HepG2 (cell line): ENCODE measurements around the gene FBXL7. TPM values are rescaled to one million over a fixed set of nuclear protein-coding genes. Genes with fewer than 3 reads are reported as not detected.

Experiments used
- ATAC-seq: fragments of 200-7000 bp; cut with Tn5 transposase; 3 replicates; pipeline ENCODE4 v1.9.1; 2020; ENCODE audit warnings: mild to moderate bottlenecking, moderate library complexity
- BruUV-seq: library from RNA; stranded (reverse); fragments of 400-500 nt; replicated peaks from 2 replicates; lab custom pipeline; 2021; lab: Mats Ljungman, UMichigan
- CTCF ChIA-PET: fragments of 300-600 bp; formaldehyde crosslinking; extraction: SDS; loops from one replicate; lab custom pipeline; 2021; ENCODE audit warnings: low total read pairs, inconsistent platforms, low intra/inter-chr PET ratio; lab: Yijun Ruan, JAX
- POLR2A ChIA-PET: fragments of 350-600 bp; sonication (Branson Sonifier 250); formaldehyde crosslinking; loops from one replicate; lab custom pipeline; 2020; ENCODE audit warnings: antibody characterized with exemption, inconsistent platforms; lab: Yijun Ruan, JAX
- DNase-seq: peaks from one replicate; pipeline ENCODE4 v3.0.0-alpha.2; 2015; ENCODE audit warnings: low spot score
- FAIRE-seq: peaks from 3 replicates; lab custom pipeline; 2011; peaks lifted over from hg19 to GRCh38; lab: Jason Lieb, UNC
- H2AFZ ChIP-seq: one replicate; pipeline ENCODE4 v1.6.1; 2011; ENCODE audit warnings: low read length, inconsistent platforms
- H3K27ac ChIP-seq: fragments of 300-600 bp; 3 replicates; pipeline ENCODE4 v1.8.0; 2011; ENCODE audit warnings: mixed run types, mild to moderate bottlenecking, mixed read lengths, low read length, inconsistent platforms; ENCODE audit not compliant: insufficient read depth; ENCODE audit errors: extremely low read length
- H3K27me3 ChIP-seq, 2 experiments: fragments of 200-600 bp in 1 of 2; 2 replicates in 1 of 2; 3 replicates in 1 of 2; pipeline versions ENCODE4 v1.6.0 to v1.8.0; 2011; ENCODE audit warnings: low read length in 2 of 2, mild to moderate bottlenecking in 2 of 2, moderate library complexity in 2 of 2, inconsistent platforms in 1 of 2; ENCODE audit not compliant: insufficient read depth in 2 of 2, control insufficient read depth in 1 of 2
- H3K36me3 ChIP-seq, 2 experiments: fragments of 200-600 bp in 1 of 2; replicated peaks in 1 of 2; 2 replicates in 1 of 2; 3 replicates in 1 of 2; pipeline versions ENCODE4 v1.5.1 to v1.8.0; 2011; ENCODE audit warnings: low read length in 2 of 2, inconsistent platforms in 1 of 2; ENCODE audit not compliant: insufficient read depth in 2 of 2, control insufficient read depth in 1 of 2
- H3K4me1 ChIP-seq: 2 replicates; pipeline ENCODE4 v1.5.1; 2012; ENCODE audit warnings: low read length, inconsistent platforms; ENCODE audit not compliant: insufficient read depth
- H3K4me2 ChIP-seq: 2 replicates; pipeline ENCODE4 v1.6.0; 2011; ENCODE audit warnings: low read depth, low read length, inconsistent platforms
- H3K4me3 ChIP-seq, 3 experiments: fragments of 200-600 bp in 1 of 3; sonication (generic), shearing (Covaris generic) in 1 of 3; replicated peaks in 1 of 3; 2 replicates each; pipeline ENCODE4 v1.5.1; 2011 to 2016; ENCODE audit warnings: low read length in 3 of 3, inconsistent platforms in 2 of 3, low read depth in 2 of 3, mild to moderate bottlenecking in 2 of 3, control low read depth in 1 of 3, mixed read lengths in 1 of 3; ENCODE audit not compliant: insufficient read depth in 1 of 3
- H3K79me2 ChIP-seq: one replicate; pipeline ENCODE4 v1.6.1; 2011; ENCODE audit warnings: low read length, inconsistent platforms; ENCODE audit not compliant: insufficient read depth
- H3K9ac ChIP-seq: 2 replicates; pipeline ENCODE4 v1.6.0; 2011; ENCODE audit warnings: mild to moderate bottlenecking, low read depth, low read length, inconsistent platforms; ENCODE audit not compliant: insufficient read depth
- H3K9me3 ChIP-seq: 2 replicates; pipeline ENCODE4 v1.5.1; 2012; ENCODE audit warnings: mild to moderate bottlenecking, low read length
- H4K20me1 ChIP-seq: 2 replicates; pipeline ENCODE4 v1.6.0; 2011; ENCODE audit warnings: inconsistent platforms, mild to moderate bottlenecking, low read length, moderate library complexity; ENCODE audit not compliant: insufficient read depth
- MNT ChIP-seq: fragments of 450-650 bp; IDR thresholded peaks from 2 replicates; pipeline ENCODE4 v1.6.1; 2016
- NCOA5 ChIP-seq: sonication (generic); formaldehyde crosslinking; IDR thresholded peaks from 2 replicates; pipeline ENCODE4 v1.4.0; 2020; ENCODE audit warnings: missing genetic modification reagents
- PAXIP1 ChIP-seq: sonication (generic); formaldehyde crosslinking; conservative IDR thresholded peaks from 2 replicates; pipeline ENCODE4 v1.4.0; 2020; ENCODE audit warnings: mild to moderate bottlenecking, missing genetic modification reagents, moderate library complexity
- SRF ChIP-seq: IDR thresholded peaks from 2 replicates; pipeline ENCODE4 v1.6.1; 2011; ENCODE audit warnings: mild to moderate bottlenecking, low read depth, low read length, moderate library complexity
- SSRP1 ChIP-seq: IDR thresholded peaks from 2 replicates; pipeline ENCODE4 v1.6.1; 2016; ENCODE audit warnings: control low read depth
- TCF7 ChIP-seq: sonication (generic); IDR thresholded peaks from 2 replicates; pipeline ENCODE4 v1.6.1; 2016; ENCODE audit warnings: antibody characterized with exemption, low read depth
- THAP9 ChIP-seq: sonication (generic); formaldehyde crosslinking; IDR thresholded peaks from 2 replicates; pipeline ENCODE4; 2020; ENCODE audit warnings: missing genetic modification reagents, mild to moderate bottlenecking, borderline replicate concordance
- ZFP90 ChIP-seq: sonication (generic); formaldehyde crosslinking; IDR thresholded peaks from 2 replicates; pipeline ENCODE4 v1.8.0; 2022; ENCODE audit warnings: missing genetic modification reagents, mild to moderate bottlenecking, inconsistent platforms, borderline replicate concordance
- ZFY ChIP-seq: sonication (generic); formaldehyde crosslinking; IDR thresholded peaks from 2 replicates; pipeline ENCODE4 v1.4.0; 2020; ENCODE audit warnings: missing genetic modification reagents
- ZNF136 ChIP-seq: sonication (generic); formaldehyde crosslinking; IDR thresholded peaks from 2 replicates; pipeline ENCODE4 v1.8.1; 2022; ENCODE audit warnings: low read depth, mild to moderate bottlenecking, moderate library complexity, missing genetic modification reagents
- ZNF589 ChIP-seq: sonication (generic); formaldehyde crosslinking; conservative IDR thresholded peaks from 2 replicates; pipeline ENCODE4 v1.8.0; 2022; ENCODE audit warnings: mild to moderate bottlenecking, moderate library complexity, missing genetic modification reagents
- WGBS: methylation state at CpG from one replicate; pipeline ENCODE4 v1.1.6; 2017; ENCODE audit warnings: low lambda C conversion rate; 5-methylcytosine and 5-hydroxymethylcytosine counted together
- in situ Hi-C: cut with HindIII; loops from 2 replicates; pipeline ENCODE4 v1.10.0; 2017; ENCODE audit warnings: low pct_unique_long_range_greater_than_20kb; ENCODE audit not compliant: extremely low pct_ligation_motif_present
- intact Hi-C: fragments of 100-400 bp; cut with micrococcal nuclease; formaldehyde crosslinking; loops from one replicate; pipeline ENCODE4 v1.10.0; 2022; ENCODE audit not compliant: unreplicated experiment
- polyA plus RNA-seq, 8 experiments: library from polyadenylated mRNA; depleted of rRNA in 3 of 8; stranded (reverse) in 7 of 8; unstranded in 1 of 8; fragments of >200 nt; fragmentation: Illumina TruSeq in 4 of 8; extraction: Trizol in 4 of 8; gene quantifications; 2 replicates each; pipeline versions ENCODE4 v1.2.1 to v1.2.3, GENCODE V29; 2011 to 2016; ENCODE audit warnings: low read depth in 4 of 8, missing spikeins in 1 of 8, mixed read lengths in 1 of 8; ENCODE audit not compliant: insufficient read depth in 1 of 8
- total RNA-seq, 5 experiments: library from RNA; depleted of rRNA; stranded (reverse); fragments of >200 nt; fragmentation: Illumina TruSeq; extraction: Trizol; gene quantifications; 2 replicates each; pipeline ENCODE4 v1.2.3, GENCODE V29; 2016; ENCODE audit warnings: low read depth in 1 of 5
- TF ChIP-seq, protein P1 (sequence below): sonication (generic); formaldehyde crosslinking; IDR thresholded peaks from 2 replicates; pipeline ENCODE4 v1.4.0; 2020; ENCODE audit warnings: mild to moderate bottlenecking, missing genetic modification reagents

Gene FBXL7
- total and polyA plus RNA-seq, 2 of the 13 experiments (the other 11 are each of a cell fraction or from before 2014, with no cell fraction given) = 0.07 TPM; not detected in 1

GRCh38 chr5:15850536-15850935, 350.6 kb downstream of the FBXL7 start:
- in situ Hi-C loops (no loop called here), intact Hi-C loops (no loop called here)
- no peaks in the 10 kb centered on the region for H3K4me1 ChIP-seq
- H2AFZ ChIP-seq = no peak overlapping the region
- H3K36me3 ChIP-seq = no peaks in the 10 kb centered on the region
- no peak for FAIRE-seq
- H3K9ac ChIP-seq = no peak overlapping the region
- H3K4me3 ChIP-seq = no peak overlapping the region
- POLR2A ChIA-PET = no interaction called here
- 10% methylated on average over 5 of the region's 5 CpGs for WGBS
- H3K79me2 ChIP-seq = no peaks in the 10 kb centered on the region
- DNase-seq = no peak
- CTCF ChIA-PET = no interaction called here
- H3K27ac ChIP-seq = no peak overlapping the region
- no peaks in the 10 kb centered on the region for H4K20me1 ChIP-seq
- H3K9me3 ChIP-seq = peaks cover 13% of the 10 kb centered on the region; the same call in 1 of the 2 replicates
- ATAC-seq = no peak
- BruUV-seq = no TSS peak
- H3K27me3 ChIP-seq = no peaks in the 10 kb centered on the region
- H3K4me2 ChIP-seq = no peak overlapping the region
- TF ChIP-seq MNT = no peak
- no peak for TF ChIP-seq ZFP90 (CRISPR knock-in tag)
- no peak for TF ChIP-seq ZNF589 (CRISPR knock-in tag)
- TF ChIP-seq THAP9 (CRISPR knock-in tag) = no peak
- TF ChIP-seq, protein P1, sequence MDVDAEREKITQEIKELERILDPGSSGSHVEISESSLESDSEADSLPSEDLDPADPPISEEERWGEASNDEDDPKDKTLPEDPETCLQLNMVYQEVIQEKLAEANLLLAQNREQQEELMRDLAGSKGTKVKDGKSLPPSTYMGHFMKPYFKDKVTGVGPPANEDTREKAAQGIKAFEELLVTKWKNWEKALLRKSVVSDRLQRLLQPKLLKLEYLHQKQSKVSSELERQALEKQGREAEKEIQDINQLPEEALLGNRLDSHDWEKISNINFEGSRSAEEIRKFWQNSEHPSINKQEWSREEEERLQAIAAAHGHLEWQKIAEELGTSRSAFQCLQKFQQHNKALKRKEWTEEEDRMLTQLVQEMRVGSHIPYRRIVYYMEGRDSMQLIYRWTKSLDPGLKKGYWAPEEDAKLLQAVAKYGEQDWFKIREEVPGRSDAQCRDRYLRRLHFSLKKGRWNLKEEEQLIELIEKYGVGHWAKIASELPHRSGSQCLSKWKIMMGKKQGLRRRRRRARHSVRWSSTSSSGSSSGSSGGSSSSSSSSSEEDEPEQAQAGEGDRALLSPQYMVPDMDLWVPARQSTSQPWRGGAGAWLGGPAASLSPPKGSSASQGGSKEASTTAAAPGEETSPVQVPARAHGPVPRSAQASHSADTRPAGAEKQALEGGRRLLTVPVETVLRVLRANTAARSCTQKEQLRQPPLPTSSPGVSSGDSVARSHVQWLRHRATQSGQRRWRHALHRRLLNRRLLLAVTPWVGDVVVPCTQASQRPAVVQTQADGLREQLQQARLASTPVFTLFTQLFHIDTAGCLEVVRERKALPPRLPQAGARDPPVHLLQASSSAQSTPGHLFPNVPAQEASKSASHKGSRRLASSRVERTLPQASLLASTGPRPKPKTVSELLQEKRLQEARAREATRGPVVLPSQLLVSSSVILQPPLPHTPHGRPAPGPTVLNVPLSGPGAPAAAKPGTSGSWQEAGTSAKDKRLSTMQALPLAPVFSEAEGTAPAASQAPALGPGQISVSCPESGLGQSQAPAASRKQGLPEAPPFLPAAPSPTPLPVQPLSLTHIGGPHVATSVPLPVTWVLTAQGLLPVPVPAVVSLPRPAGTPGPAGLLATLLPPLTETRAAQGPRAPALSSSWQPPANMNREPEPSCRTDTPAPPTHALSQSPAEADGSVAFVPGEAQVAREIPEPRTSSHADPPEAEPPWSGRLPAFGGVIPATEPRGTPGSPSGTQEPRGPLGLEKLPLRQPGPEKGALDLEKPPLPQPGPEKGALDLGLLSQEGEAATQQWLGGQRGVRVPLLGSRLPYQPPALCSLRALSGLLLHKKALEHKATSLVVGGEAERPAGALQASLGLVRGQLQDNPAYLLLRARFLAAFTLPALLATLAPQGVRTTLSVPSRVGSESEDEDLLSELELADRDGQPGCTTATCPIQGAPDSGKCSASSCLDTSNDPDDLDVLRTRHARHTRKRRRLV = no peak
- no peak for TF ChIP-seq SSRP1 (CRISPR knock-in tag)
- no peak for TF ChIP-seq TCF7
- no peak for TF ChIP-seq PAXIP1 (CRISPR knock-in tag)
- TF ChIP-seq SRF = no peak
- TF ChIP-seq ZNF136 (CRISPR knock-in tag) = no peak
- no peak for TF ChIP-seq NCOA5 (CRISPR knock-in tag)
- TF ChIP-seq ZFY (CRISPR knock-in tag) = no peak
